ENCODE results near the gene LRRC42. TPM values are rescaled to one million over a fixed set of nuclear protein-coding genes. Genes with fewer than 3 reads are reported as not detected.
A peak's percentile ranks its signal among the peaks of the same experiment; 100 is the strongest.
"Not testable (repeated sequence)": the region's sequence is repeated elsewhere in the genome, so short reads cannot be mapped to it uniquely, and the experiment has no call there.

The LRRC42 gene
- total RNA-seq, 1 experiment from 2014 or later, result 50.1 TPM

DNA sequence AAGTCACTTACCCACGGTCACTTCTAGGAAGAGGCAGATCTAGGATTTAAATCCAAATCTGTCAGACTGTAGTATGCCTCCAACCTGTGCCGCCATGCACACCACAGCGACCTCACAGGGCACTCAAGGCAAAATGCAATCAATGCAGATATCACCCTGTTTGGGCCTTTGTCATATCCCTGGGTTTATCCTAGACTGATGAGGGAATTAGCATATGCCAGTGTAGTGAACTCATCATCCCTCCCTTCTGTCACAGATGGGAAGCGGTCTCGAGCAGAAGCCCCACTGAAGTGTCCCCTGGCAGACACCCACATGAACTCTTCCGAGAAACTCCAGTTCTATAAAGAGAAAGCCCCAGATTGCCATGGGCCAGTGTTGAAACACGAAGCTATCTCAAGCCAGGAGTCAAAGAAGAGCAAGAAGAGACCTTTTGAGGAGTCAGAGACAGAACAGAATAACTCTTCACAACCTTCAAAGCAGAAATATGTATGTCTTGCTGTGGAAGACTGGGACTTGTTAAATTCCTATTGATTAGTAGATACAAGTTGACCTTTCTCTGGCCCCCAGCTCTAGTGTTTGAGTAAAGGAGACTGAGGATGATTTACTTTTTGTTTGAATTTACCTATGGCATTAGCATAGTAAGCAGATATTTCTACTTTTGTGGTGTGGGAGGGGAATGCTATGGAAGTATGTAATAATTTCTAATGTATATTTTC, 21.4 kb downstream of the LRRC42 start:
- DNase-seq, result no peak
- H3K4me2 ChIP-seq (ENCODE audit: low read depth, low read length, poor library complexity, severe bottlenecking), result no peak overlapping the region
- H2AFZ ChIP-seq (ENCODE audit: low read length), result no peak overlapping the region
- H3K79me2 ChIP-seq (ENCODE audit: low read length), result no peaks in the 10 kb centered on the region
- no peaks in the 10 kb centered on the region for H3K9me3 ChIP-seq (ENCODE audit: low read length)
- no peak overlapping the region for H3K27ac ChIP-seq (ENCODE audit: low read length)
- H3K4me3 ChIP-seq (ENCODE audit: low read length), result no peak overlapping the region
- no peaks in the 10 kb centered on the region for H4K20me1 ChIP-seq (ENCODE audit: insufficient read depth, low read depth, low read length)
- H3K9me2 ChIP-seq (replicated peaks; ENCODE audit: insufficient read depth, low read length), result no peaks in the 10 kb centered on the region
- peaks cover 56% of the 10 kb centered on the region for H3K36me3 ChIP-seq (ENCODE audit: insufficient read depth, low read length)
- no peak overlapping the region for H3K9ac ChIP-seq (ENCODE audit: low read length)
- peaks cover 13% of the 10 kb centered on the region for H3K4me1 ChIP-seq (ENCODE audit: low read length)
- no peaks in the 10 kb centered on the region for H3K27me3 ChIP-seq (ENCODE audit: low read length)

GRCh38 chr1:53968125-53968513, 22.0 kb downstream of the LRRC42 start:
- Histone ChIP-seq H3K9ac (ENCODE audit: low read length) (no peak overlapping the region), H3K4me3 (ENCODE audit: low read length) (no peak overlapping the region), H2AFZ (ENCODE audit: low read length) (no peak overlapping the region), H3K27me3 (ENCODE audit: low read length) (no peaks in the 10 kb centered on the region), H3K4me2 (ENCODE audit: low read depth, low read length, poor library complexity, severe bottlenecking) (no peak overlapping the region), H3K27ac (ENCODE audit: low read length) (no peak overlapping the region), H3K9me2 (replicated peaks; ENCODE audit: insufficient read depth, low read length) (no peaks in the 10 kb centered on the region), H3K4me1 (ENCODE audit: low read length) (peaks cover 13% of the 10 kb centered on the region), H4K20me1 (ENCODE audit: insufficient read depth, low read depth, low read length) (no peaks in the 10 kb centered on the region), H3K36me3 (ENCODE audit: insufficient read depth, low read length) (peaks cover 52% of the 10 kb centered on the region), H3K79me2 (ENCODE audit: low read length) (no peaks in the 10 kb centered on the region), H3K9me3 (ENCODE audit: low read length) (no peaks in the 10 kb centered on the region)
- no peak for DNase-seq

DNA sequence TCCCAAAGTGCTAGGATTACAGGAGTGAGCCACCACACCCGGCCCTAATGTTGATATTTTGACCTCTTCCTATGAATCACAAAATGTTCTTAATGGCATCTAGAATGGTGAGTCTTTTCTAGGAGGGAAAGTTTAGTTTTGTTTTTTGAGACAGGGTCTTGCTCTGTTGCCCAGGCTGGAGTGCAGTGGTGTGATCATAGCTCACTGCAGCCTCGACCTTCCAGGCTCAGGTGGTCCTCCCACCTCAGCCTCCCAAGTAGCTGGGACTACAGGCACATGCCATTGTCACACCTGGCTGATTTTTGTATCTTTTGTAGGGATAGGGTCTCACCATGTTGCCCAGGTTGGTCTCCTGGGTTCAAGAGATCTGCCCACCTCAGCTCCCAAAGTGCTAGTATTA, 23.2 kb downstream of the LRRC42 start:
- not testable (repeated sequence) for H3K4me2 ChIP-seq (ENCODE audit: low read depth, low read length, poor library complexity, severe bottlenecking); H3K27ac ChIP-seq (ENCODE audit: low read length); H4K20me1 ChIP-seq (ENCODE audit: insufficient read depth, low read depth, low read length); H3K9me3 ChIP-seq (ENCODE audit: low read length); H3K79me2 ChIP-seq (ENCODE audit: low read length); H3K27me3 ChIP-seq (ENCODE audit: low read length); H3K9me2 ChIP-seq (replicated peaks; ENCODE audit: insufficient read depth, low read length); H3K9ac ChIP-seq (ENCODE audit: low read length); H3K4me3 ChIP-seq (ENCODE audit: low read length); DNase-seq; H2AFZ ChIP-seq (ENCODE audit: low read length)
- Histone ChIP-seq H3K4me1 (ENCODE audit: low read length) (peaks cover 12% of the 10 kb centered on the region), H3K36me3 (ENCODE audit: insufficient read depth, low read length) (peaks cover 44% of the 10 kb centered on the region; the same call in 1 of the 2 replicates)

GRCh38 chr1:53971718-53972117, 25.6 kb downstream of the LRRC42 start:
- H3K9ac ChIP-seq (ENCODE audit: low read length), result no peak overlapping the region
- no peaks in the 10 kb centered on the region for H3K9me2 ChIP-seq (replicated peaks; ENCODE audit: insufficient read depth, low read length)
- H3K4me1 ChIP-seq (ENCODE audit: low read length), result peaks cover 12% of the 10 kb centered on the region
- H2AFZ ChIP-seq (ENCODE audit: low read length), result no peak overlapping the region
- no peak for DNase-seq
- no peak overlapping the region for H3K27ac ChIP-seq (ENCODE audit: low read length)
- no peak overlapping the region for H3K4me3 ChIP-seq (ENCODE audit: low read length)
- H3K9me3 ChIP-seq (ENCODE audit: low read length), result no peaks in the 10 kb centered on the region
- H4K20me1 ChIP-seq (ENCODE audit: insufficient read depth, low read depth, low read length), result no peaks in the 10 kb centered on the region
- peaks cover 29% of the 10 kb centered on the region; the same call in 1 of the 2 replicates for H3K36me3 ChIP-seq (ENCODE audit: insufficient read depth, low read length)
- no peaks in the 10 kb centered on the region for H3K27me3 ChIP-seq (ENCODE audit: low read length)
- H3K79me2 ChIP-seq (ENCODE audit: low read length), result no peaks in the 10 kb centered on the region
- H3K4me2 ChIP-seq (ENCODE audit: low read depth, low read length, poor library complexity, severe bottlenecking), result no peak overlapping the region

GRCh38 chr1:53975861-53976260, 29.7 kb downstream of the LRRC42 start:
- no peaks in the 10 kb centered on the region for H3K27me3 ChIP-seq (ENCODE audit: low read length)
- H4K20me1 ChIP-seq (ENCODE audit: insufficient read depth, low read depth, low read length), result no peaks in the 10 kb centered on the region
- H3K4me2 ChIP-seq (ENCODE audit: low read depth, low read length, poor library complexity, severe bottlenecking), result no peak overlapping the region
- no peak overlapping the region for H3K4me3 ChIP-seq (ENCODE audit: low read length)
- no peak overlapping the region for H2AFZ ChIP-seq (ENCODE audit: low read length)
- H3K27ac ChIP-seq (ENCODE audit: low read length), result no peak overlapping the region
- H3K9me2 ChIP-seq (replicated peaks; ENCODE audit: insufficient read depth, low read length), result no peaks in the 10 kb centered on the region
- no peaks in the 10 kb centered on the region for H3K79me2 ChIP-seq (ENCODE audit: low read length)
- no peak for DNase-seq
- peaks cover 22% of the 10 kb centered on the region for H3K4me1 ChIP-seq (ENCODE audit: low read length)
- H3K9me3 ChIP-seq (ENCODE audit: low read length), result no peaks in the 10 kb centered on the region
- no peak overlapping the region for H3K9ac ChIP-seq (ENCODE audit: low read length)
- peaks cover 2% of the 10 kb centered on the region; the same call in 1 of the 2 replicates for H3K36me3 ChIP-seq (ENCODE audit: insufficient read depth, low read length)

DNA sequence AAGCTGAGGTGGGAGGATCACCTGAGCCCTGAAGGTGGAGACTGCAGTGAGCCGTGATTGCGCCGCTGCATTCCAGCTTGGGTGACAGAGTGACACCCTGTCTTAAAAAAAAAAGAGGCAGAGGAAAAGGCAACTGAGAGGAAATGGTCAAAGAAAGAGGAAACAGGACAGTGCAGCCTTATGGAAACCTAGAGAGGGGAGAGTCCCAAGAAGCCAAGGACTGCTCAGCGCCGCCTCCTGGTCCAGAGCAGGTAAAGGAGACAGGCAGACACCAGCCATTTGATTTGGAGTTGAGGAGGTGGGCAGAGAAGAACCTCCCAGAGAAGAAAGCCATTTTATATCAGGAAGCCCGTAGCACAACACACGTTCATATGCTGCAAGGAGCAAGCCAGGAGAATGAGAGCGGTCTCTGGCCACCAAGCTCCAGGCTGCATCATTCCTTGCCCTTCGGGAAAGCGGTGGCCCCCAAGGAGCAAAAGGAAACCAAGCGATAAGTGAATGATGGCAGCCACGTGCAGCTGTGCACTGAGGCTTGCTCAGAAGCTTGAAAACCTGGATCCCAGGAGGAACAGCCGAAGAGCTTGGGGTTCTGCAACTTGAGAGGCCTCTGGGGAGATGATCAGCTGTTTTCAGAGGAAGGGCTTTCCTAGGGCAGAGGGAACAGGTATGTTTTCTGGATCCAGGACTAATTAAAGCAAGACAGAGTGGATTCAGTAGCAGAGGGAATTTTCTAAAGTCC, 33.7 kb downstream of the LRRC42 start:
- H4K20me1 ChIP-seq (ENCODE audit: insufficient read depth, low read depth, low read length), result no peaks in the 10 kb centered on the region
- H3K4me1 ChIP-seq (ENCODE audit: low read length), result peaks cover 10% of the 10 kb centered on the region
- no peak overlapping the region for H2AFZ ChIP-seq (ENCODE audit: low read length)
- no peak overlapping the region for H3K9ac ChIP-seq (ENCODE audit: low read length)
- H3K36me3 ChIP-seq (ENCODE audit: insufficient read depth, low read length), result no peaks in the 10 kb centered on the region
- no peak for DNase-seq
- no peak overlapping the region for H3K27ac ChIP-seq (ENCODE audit: low read length)
- H3K27me3 ChIP-seq (ENCODE audit: low read length), result no peaks in the 10 kb centered on the region
- H3K9me3 ChIP-seq (ENCODE audit: low read length), result no peaks in the 10 kb centered on the region
- peak overlapping the region; percentile 44 for H3K4me2 ChIP-seq (ENCODE audit: low read depth, low read length, poor library complexity, severe bottlenecking)
- no peaks in the 10 kb centered on the region for H3K9me2 ChIP-seq (replicated peaks; ENCODE audit: insufficient read depth, low read length)
- H3K79me2 ChIP-seq (ENCODE audit: low read length), result no peaks in the 10 kb centered on the region
- no peak overlapping the region for H3K4me3 ChIP-seq (ENCODE audit: low read length)

DNA sequence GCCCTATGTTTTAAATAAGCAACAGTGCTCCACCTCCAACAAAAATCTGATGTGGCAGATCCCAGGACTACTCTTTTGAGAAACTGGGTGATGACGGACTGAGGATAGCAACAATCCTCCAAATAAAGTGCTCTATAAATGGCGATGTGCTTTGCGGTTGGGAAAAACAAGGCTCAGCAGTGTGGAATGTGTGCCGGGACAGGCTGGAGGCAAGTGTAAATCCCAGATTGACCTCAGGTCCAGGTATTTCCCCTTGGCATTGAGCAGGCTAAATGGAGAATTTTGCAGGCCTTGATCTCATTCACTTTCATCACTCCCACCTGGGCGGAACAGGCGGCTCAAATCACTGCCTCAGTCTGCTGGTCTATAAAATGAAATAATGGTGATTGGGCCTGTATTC, 35.1 kb downstream of the LRRC42 start:
- Histone ChIP-seq H3K4me1 (ENCODE audit: low read length) (peaks cover 10% of the 10 kb centered on the region), H4K20me1 (ENCODE audit: insufficient read depth, low read depth, low read length) (no peaks in the 10 kb centered on the region), H3K27ac (ENCODE audit: low read length) (no peak overlapping the region), H3K9me3 (ENCODE audit: low read length) (no peaks in the 10 kb centered on the region), H3K36me3 (ENCODE audit: insufficient read depth, low read length) (no peaks in the 10 kb centered on the region), H2AFZ (ENCODE audit: low read length) (no peak overlapping the region), H3K9ac (ENCODE audit: low read length) (no peak overlapping the region), H3K4me2 (ENCODE audit: low read depth, low read length, poor library complexity, severe bottlenecking) (no peak overlapping the region), H3K9me2 (replicated peaks; ENCODE audit: insufficient read depth, low read length) (no peaks in the 10 kb centered on the region), H3K79me2 (ENCODE audit: low read length) (no peaks in the 10 kb centered on the region), H3K4me3 (ENCODE audit: low read length) (no peak overlapping the region), H3K27me3 (ENCODE audit: low read length) (no peaks in the 10 kb centered on the region)
- no peak for DNase-seq

GRCh38 chr1:53982034-53982762, 36.0 kb downstream of the LRRC42 start:
- no peaks in the 10 kb centered on the region for H3K79me2 ChIP-seq (ENCODE audit: low read length)
- no peaks in the 10 kb centered on the region for H4K20me1 ChIP-seq (ENCODE audit: insufficient read depth, low read depth, low read length)
- H2AFZ ChIP-seq (ENCODE audit: low read length), result no peak overlapping the region
- no peak for DNase-seq
- peak overlapping the region; percentile 6 for H3K4me2 ChIP-seq (ENCODE audit: low read depth, low read length, poor library complexity, severe bottlenecking)
- H3K9ac ChIP-seq (ENCODE audit: low read length), result no peak overlapping the region
- no peaks in the 10 kb centered on the region for H3K27me3 ChIP-seq (ENCODE audit: low read length)
- no peaks in the 10 kb centered on the region for H3K36me3 ChIP-seq (ENCODE audit: insufficient read depth, low read length)
- H3K4me1 ChIP-seq (ENCODE audit: low read length), result peaks cover 10% of the 10 kb centered on the region
- H3K9me2 ChIP-seq (replicated peaks; ENCODE audit: insufficient read depth, low read length), result no peaks in the 10 kb centered on the region
- H3K4me3 ChIP-seq (ENCODE audit: low read length), result no peak overlapping the region
- no peak overlapping the region for H3K27ac ChIP-seq (ENCODE audit: low read length)
- no peaks in the 10 kb centered on the region for H3K9me3 ChIP-seq (ENCODE audit: low read length)

Data from Karpas-422 (cell line).